Upper lobe of left lung (tissue), 6 donors: ENCODE measurements around the gene EPO. TPM values are rescaled to one million over a fixed set of nuclear protein-coding genes. Genes with fewer than 3 reads are reported as not detected.
"Not testable (repeated sequence)": the region's sequence is repeated elsewhere in the genome, so short reads cannot be mapped to it uniquely, and the experiment has no call there.

ENCODE experiments used
- ATAC-seq, 2 donors: fragments of 200-7000 bp; cut with Tn5 transposase; one replicate each; pipeline ENCODE4 v1.9.1; 2022; ENCODE audit warnings: mild to moderate bottlenecking in 2 of 2, moderate library complexity in 2 of 2; ENCODE audit not compliant: low FRiP score in 2 of 2
- DNase-seq, 2 donors: peaks; one replicate each; pipeline ENCODE4 v3.0.0-alpha.2; 2019 to 2020
- H3K27ac ChIP-seq, 4 donors: fragments of 200-600 bp; sonication (generic); one replicate each; pipeline ENCODE4 v1.5.1; 2016 to 2019
- H3K27me3 ChIP-seq, 4 donors: fragments of 200-600 bp; sonication (generic); one replicate each; pipeline ENCODE4 v1.5.1; 2017 to 2019
- H3K36me3 ChIP-seq, 4 donors: fragments of 200-600 bp; sonication (generic); one replicate each; pipeline ENCODE4 v1.5.1; 2016 to 2019
- H3K4me1 ChIP-seq, 4 donors: fragments of 200-600 bp; sonication (generic); one replicate each; pipeline ENCODE4 v1.5.1; 2018 to 2019
- H3K4me3 ChIP-seq, 4 donors: fragments of 200-600 bp; sonication (generic); one replicate each; pipeline ENCODE4 v1.5.1; 2017 to 2019; ENCODE audit warnings: mild to moderate bottlenecking in 2 of 4, moderate library complexity in 1 of 4
- H3K9me3 ChIP-seq, 4 donors: fragments of 200-600 bp; sonication (generic); one replicate each; pipeline ENCODE4 v1.5.1; 2018 to 2019
- CTCF ChIP-seq, 6 experiments: fragments of 450-650 bp in 4 of 6; fragments of 200-600 bp in 2 of 6; sonication (generic) in 2 of 6; IDR thresholded peaks; one replicate each; pipeline ENCODE4 v1.5.1; 2016 to 2019; ENCODE audit warnings: antibody characterized with exemption in 6 of 6
- EP300 ChIP-seq, 4 donors: sonication (generic); formaldehyde crosslinking; IDR thresholded peaks; one replicate each; pipeline ENCODE4 v1.5.1; 2017; ENCODE audit warnings: antibody characterized with exemption in 4 of 4, control low read depth in 2 of 4
- POLR2A ChIP-seq, 4 donors: fragments of 450-650 bp; IDR thresholded peaks; one replicate each; pipeline ENCODE4 v1.5.1; 2016 to 2017; ENCODE audit warnings: antibody characterized with exemption in 4 of 4, mild to moderate bottlenecking in 2 of 4
- POLR2AphosphoS5 ChIP-seq, 2 donors: sonication (generic); formaldehyde crosslinking; IDR thresholded peaks; one replicate each; pipeline ENCODE4 v1.5.1; 2017; ENCODE audit warnings: antibody characterized with exemption in 2 of 2
- WGBS, 2 donors: methylation state at CpG; one replicate each; pipeline ENCODE4 v1.1.5; 2017 to 2018; 5-methylcytosine and 5-hydroxymethylcytosine counted together
- total RNA-seq, 6 donors: library from RNA; depleted of rRNA in 4 of 6; stranded (reverse); fragments of >200 nt in 4 of 6; gene quantifications; one replicate each; pipeline versions ENCODE4 v1.1.0 to v1.2.1, GENCODE V29; 2016 to 2021
- donor health status: DM: no; HTN: no; CAD: no; lungs with moderate emphysema.
- donor health status: DM: no; HTN: yes; CAD: no; lungs with severe emphysema.

Gene EPO
- total RNA-seq, 6 donors from 2014 or later: 0.20 TPM; not detected in 5

- Histone ChIP-seq H3K4me1 (no peaks in the 10 kb centered on the region), H3K27ac (no peak overlapping the region), H3K27me3 (no peaks in the 10 kb centered on the region), H3K4me3 (no peak overlapping the region), H3K9me3 (no peaks in the 10 kb centered on the region), H3K36me3 (no peaks in the 10 kb centered on the region)
- no peak for ATAC-seq
- WGBS, 2 donors: 69 to 78% methylated on average over 14 of the region's 19 CpGs
- DNase-seq: no peak
- TF ChIP-seq POLR2A (IDR thresholded peaks at IDR 0.05): no peak
Measured at GRCh38 chr7:100759357-100760171, 39.3 kb downstream of the EPO start.

GRCh38 chr7:100762841-100763240, 42.6 kb downstream of the EPO start:
- 61 to 75% methylated on average over 5 of the region's 5 CpGs for WGBS, 2 donors
- H3K36me3 ChIP-seq, ATAC-seq, H3K4me1 ChIP-seq, H3K27me3 ChIP-seq, H3K4me3 ChIP-seq, DNase-seq, H3K9me3 ChIP-seq, H3K27ac ChIP-seq: not testable (repeated sequence)

- H3K4me3 ChIP-seq: no peak overlapping the region
- no peaks in the 10 kb centered on the region for H3K9me3 ChIP-seq
- no peaks in the 10 kb centered on the region for H3K4me1 ChIP-seq
- TF ChIP-seq POLR2AphosphoS5 (IDR thresholded peaks at IDR 0.05) (no peak), POLR2A (IDR thresholded peaks at IDR 0.05) (no peak), EP300 (IDR thresholded peaks at IDR 0.05) (no peak), CTCF (IDR thresholded peaks at IDR 0.05) (no peak)
- WGBS, 2 donors: 71 to 80% methylated on average over 9 to 14 of the region's 14 CpGs
- H3K27ac ChIP-seq: no peak overlapping the region
- ATAC-seq: no peak
- H3K27me3 ChIP-seq: no peaks in the 10 kb centered on the region
- DNase-seq: peak in 1 of 2 donors; percentile 54
- H3K36me3 ChIP-seq: no peaks in the 10 kb centered on the region
Measured at GRCh38 chr7:100763556-100764140, 43.4 kb downstream of the EPO start.

- no peaks in the 10 kb centered on the region for H3K4me1 ChIP-seq
- H3K36me3 ChIP-seq: no peaks in the 10 kb centered on the region
- no peak for ATAC-seq
- H3K27ac ChIP-seq: no peak overlapping the region
- DNase-seq: no peak
- no peaks in the 10 kb centered on the region for H3K9me3 ChIP-seq
- no peak overlapping the region for H3K4me3 ChIP-seq
- 66 to 76% methylated on average over 8 to 10 of the region's 10 CpGs for WGBS, 2 donors
- no peaks in the 10 kb centered on the region for H3K27me3 ChIP-seq
- no peak for TF ChIP-seq EP300 (IDR thresholded peaks at IDR 0.05)
- no peak for TF ChIP-seq CTCF (IDR thresholded peaks at IDR 0.05)
- TF ChIP-seq POLR2A (IDR thresholded peaks at IDR 0.05): no peak
- TF ChIP-seq POLR2AphosphoS5 (IDR thresholded peaks at IDR 0.05): no peak
Measured at GRCh38 chr7:100764841-100765240, 44.6 kb downstream of the EPO start.

- Histone ChIP-seq H3K4me3 (no peak overlapping the region), H3K27ac (no peak overlapping the region), H3K4me1 (no peaks in the 10 kb centered on the region), H3K9me3 (no peaks in the 10 kb centered on the region), H3K27me3 (no peaks in the 10 kb centered on the region), H3K36me3 (no peaks in the 10 kb centered on the region)
- TF ChIP-seq POLR2A (IDR thresholded peaks at IDR 0.05) (no peak), CTCF (IDR thresholded peaks at IDR 0.05) (no peak), EP300 (IDR thresholded peaks at IDR 0.05) (no peak), POLR2AphosphoS5 (IDR thresholded peaks at IDR 0.05) (no peak)
- ATAC-seq (no peak), DNase-seq (no peak)
- 68 to 74% methylated on average over 16 of the region's 16 CpGs for WGBS, 2 donors
Measured at GRCh38 chr7:100765250-100765649, 45.0 kb downstream of the EPO start.

- Histone ChIP-seq H3K36me3 (no peaks in the 10 kb centered on the region), H3K27me3 (no peaks in the 10 kb centered on the region), H3K9me3 (no peaks in the 10 kb centered on the region), H3K4me1 (no peaks in the 10 kb centered on the region), H3K4me3 (no peak overlapping the region), H3K27ac (no peak overlapping the region)
- WGBS, 2 donors: 77 to 88% methylated on average over 7 of the region's 7 CpGs
- DNase-seq (no peak), ATAC-seq (no peak)
- TF ChIP-seq POLR2A (IDR thresholded peaks at IDR 0.05): no peak
- TF ChIP-seq EP300 (IDR thresholded peaks at IDR 0.05): no peak
- TF ChIP-seq POLR2AphosphoS5 (IDR thresholded peaks at IDR 0.05): no peak
- no peak for TF ChIP-seq CTCF (IDR thresholded peaks at IDR 0.05)
Measured at GRCh38 chr7:100768784-100769183, 48.5 kb downstream of the EPO start.
